Hematopoietic multipotent progenitor cell treated with erythropoietin and hydrocortisone succinate and interleukin-3 and kit ligand, for 17 days (in vitro differentiated cells): ENCODE results near the gene EME2.

Experiments used
- DNase-seq: peaks from one replicate; pipeline ENCODE4 v3.0.0-alpha.2; 2015; ENCODE audit warnings: low spot score

The EME2 gene

DNA sequence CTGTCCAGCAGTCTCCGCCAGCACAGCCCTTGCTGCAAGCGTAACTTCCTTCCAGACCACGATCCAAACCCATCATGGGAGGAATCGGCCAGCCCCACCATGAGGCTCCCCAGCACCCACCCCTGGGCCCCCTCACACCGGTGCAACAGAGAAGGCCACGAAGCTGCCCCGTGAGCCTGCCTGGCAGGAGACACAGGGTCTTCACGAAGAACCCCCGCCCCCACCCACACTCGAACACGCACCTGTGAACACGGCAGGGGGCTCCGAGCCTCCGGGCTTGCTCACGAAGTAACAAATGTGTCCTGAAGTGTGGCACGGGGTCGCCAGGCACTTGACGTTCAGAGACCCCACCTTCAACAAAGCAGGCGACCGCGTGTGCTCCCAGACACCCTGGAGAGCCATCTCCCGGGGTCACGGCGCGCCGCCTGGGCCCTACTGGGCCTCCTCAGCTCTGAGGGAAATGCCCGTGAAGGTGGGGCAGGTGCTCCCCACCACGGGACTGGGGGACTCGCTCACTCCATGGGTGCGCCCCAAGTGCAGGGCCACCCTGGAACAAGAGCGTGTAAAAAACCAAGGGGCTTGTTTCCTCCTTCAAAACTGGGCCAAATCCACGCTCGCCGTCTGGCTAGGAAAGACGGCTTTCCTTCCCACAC is 46.4 kb downstream of the EME2 start:
- no peak for DNase-seq

DNA sequence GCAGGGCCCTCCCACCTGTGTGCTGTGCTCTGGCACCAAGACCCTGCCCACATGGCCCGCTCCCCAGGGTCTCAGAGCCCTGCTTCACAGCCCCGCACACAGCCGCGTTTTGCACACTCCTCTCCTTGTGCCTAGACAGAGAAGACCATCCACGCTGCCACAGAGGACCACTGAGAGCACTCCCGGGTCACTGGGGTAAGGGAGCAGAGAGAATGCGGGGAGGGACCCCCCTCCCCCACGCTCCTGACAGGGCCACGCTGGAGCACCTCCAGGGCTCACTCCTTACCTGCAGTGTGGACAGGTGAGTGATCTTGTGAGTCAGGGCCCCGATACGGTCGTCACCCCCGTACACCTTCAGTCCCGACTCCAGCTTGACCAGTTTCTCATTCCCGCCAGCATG is 47.0 kb downstream of the EME2 start:
- no peak for DNase-seq

DNA sequence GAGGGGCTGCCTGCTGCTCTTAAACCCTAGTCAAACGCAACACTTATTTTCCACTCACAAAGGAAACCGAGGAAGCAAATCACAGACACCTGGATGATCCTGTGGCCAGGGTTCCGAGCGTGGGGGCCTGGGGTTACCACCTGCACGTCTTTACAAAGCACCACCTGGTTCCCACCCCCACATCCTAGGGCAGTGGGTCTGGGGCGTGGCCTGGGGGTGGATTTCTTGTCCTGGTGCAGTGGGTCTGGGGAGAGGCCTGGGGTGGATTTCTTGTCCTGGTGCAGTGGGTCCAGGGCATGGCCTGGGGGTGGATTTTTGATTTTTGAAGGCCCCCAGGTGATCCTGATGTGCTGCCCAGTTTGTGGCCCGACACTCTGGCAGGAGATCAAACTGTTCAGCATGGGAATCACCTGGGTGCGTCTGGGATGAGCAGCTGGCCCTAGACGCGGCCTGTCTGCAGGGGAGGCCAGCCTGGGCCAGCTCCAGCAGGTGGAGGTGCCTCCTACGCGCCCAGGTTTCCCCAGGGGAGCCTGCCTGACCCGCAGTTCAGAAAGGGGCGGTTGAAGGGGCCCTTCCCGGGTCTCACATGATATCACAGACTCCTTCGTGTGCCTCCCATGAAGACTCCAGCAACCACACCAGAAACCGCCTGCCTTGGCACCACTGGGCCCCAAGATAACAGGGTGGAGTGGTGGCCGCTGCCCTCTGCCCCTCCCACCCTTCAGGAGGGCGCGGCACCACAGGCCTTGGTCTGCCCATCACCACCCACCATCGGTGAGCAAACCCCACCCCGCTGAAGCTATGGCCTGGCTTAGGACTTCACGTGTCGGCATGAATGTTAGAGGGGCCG is 47.7 kb downstream of the EME2 start:
- DNase-seq = peak; percentile 90

DNA sequence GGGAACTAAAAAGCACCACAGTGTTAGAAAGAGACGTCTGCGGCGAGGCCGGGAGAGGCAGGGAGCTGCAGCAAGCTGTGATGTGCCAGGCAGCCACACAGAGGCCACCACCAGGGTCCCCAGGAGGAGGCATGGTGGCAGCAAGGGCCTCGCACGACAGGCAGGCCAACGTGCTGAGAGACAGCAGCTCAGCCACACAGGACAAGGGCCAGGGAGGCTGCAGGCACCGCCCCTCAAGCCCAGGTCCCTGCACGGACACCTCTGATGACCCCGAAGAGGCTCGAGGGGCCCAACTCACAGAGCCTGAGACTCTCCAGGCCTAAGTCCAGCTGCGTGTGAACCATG is 48.3 kb downstream of the EME2 start:
- no peak for DNase-seq

DNA sequence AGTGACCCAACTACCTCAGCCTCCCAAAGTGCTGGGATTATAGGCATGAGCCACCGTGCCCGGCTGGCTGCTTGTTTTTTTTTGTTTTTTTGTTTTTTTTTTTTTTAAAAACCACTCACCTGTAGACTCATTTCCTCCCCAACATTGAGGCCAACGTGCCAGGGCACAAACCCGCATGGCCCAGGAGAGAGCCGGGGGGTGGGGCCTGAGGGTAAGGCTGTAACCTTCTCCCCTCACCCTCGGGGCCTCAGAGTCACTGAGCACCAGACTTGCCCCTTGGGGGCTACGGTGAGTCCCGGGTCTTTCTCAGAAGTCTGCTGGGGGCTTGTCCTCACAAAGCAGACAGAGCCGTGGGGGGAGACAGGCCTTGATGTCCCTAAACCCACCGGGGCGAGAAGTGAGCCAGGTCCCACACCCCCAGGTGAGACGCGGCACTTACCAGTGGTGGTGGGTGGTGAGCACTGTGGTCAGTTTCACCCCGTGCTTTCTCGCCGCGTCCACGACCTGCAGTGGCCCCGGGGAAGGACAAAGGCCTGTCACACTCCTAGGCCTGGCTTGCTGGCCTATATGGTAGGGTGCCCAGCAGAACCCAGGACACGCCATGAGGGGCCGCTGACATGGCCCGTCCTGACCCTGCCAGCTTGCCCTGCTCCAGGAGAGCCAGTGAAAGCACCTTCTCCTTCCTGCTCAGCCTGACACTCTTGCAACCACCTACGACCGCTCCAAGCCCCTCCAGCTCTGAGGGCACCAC is 49.4 kb downstream of the EME2 start:
- no peak for DNase-seq

DNA sequence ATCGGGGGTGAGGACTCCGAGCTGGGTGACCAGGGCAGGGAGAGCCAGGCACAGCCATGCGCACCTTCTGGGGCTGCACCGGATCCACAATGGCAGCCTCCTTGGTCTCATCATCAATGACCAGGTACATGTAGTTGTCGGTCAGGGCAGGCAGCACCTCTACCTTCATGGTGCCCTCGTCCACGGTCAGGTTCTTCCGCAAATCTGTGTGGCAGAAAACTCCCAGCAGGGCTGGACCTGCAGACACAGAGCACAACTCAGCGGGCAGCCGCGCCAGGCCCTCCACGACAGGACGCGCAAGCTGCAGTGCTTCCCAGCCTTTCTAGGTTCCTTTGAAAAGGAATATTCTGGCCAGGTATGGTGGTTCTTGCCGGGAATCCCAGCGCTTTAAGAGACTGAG is 50.2 kb downstream of the EME2 start:
- DNase-seq = no peak

DNA sequence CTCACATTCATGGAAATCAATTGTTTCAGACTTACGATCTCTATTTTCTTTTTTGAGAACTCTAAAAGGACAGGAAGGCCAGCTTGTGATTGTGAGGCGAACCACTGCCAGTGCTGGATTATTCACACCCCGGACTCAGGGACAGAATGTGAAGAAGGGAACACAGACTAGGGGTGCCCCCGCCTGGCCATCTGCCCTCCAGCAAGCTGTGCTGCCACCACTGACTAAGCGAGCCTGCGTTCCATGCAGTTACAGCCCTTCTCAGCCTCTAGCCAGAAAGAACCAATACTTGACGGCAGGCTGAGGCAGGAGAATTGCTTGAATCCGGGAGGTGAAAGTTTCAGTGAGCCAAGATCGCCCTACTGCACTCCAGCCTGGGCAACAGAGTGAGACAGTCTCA is 51.2 kb downstream of the EME2 start:
- DNase-seq = peak; percentile 87

DNA sequence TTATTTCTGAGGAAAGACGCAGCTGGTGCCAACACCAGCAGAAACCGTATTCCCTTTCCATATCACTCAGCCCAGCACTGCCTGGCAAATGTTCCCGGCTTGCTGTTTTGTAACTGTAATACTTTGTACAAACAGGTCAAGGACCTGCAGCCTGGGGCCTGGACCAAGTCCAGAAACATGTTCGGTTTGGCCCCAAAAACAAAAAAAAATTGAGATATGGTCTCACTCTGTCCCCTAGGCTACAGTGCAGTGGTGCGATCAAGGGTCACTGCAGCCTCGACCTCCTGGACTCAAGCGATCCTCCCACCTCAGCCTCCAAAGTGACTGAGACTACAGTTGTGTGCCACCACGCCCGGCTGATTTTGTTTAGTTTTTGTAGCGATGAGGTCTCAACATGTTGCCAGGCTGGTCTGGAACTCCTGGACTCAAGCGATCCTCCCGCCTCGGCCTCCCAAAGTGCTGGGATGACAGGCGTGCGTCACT is 52.8 kb downstream of the EME2 start:
- peak; percentile 19 for DNase-seq
